Bronchus fibroblast of lung (primary cell): ENCODE data around the gene FBXO41. TPM values are rescaled to one million over a fixed set of nuclear protein-coding genes. Genes with fewer than 3 reads are reported as not detected.

Experiments
- total RNA-seq: library from RNA; depleted of rRNA; stranded (reverse); fragments of >200 nt; gene quantifications from 2 replicates; pipeline ENCODE4 v1.2.3, GENCODE V29; 2015

FBXO41 gene, protein sequence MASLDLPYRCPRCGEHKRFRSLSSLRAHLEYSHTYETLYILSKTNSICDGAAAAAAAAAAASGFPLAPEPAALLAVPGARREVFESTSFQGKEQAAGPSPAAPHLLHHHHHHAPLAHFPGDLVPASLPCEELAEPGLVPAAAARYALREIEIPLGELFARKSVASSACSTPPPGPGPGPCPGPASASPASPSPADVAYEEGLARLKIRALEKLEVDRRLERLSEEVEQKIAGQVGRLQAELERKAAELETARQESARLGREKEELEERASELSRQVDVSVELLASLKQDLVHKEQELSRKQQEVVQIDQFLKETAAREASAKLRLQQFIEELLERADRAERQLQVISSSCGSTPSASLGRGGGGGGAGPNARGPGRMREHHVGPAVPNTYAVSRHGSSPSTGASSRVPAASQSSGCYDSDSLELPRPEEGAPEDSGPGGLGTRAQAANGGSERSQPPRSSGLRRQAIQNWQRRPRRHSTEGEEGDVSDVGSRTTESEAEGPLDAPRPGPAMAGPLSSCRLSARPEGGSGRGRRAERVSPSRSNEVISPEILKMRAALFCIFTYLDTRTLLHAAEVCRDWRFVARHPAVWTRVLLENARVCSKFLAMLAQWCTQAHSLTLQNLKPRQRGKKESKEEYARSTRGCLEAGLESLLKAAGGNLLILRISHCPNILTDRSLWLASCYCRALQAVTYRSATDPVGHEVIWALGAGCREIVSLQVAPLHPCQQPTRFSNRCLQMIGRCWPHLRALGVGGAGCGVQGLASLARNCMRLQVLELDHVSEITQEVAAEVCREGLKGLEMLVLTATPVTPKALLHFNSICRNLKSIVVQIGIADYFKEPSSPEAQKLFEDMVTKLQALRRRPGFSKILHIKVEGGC
- 1.6 and 1.7 TPM in 2 replicates for total RNA-seq

DNA sequence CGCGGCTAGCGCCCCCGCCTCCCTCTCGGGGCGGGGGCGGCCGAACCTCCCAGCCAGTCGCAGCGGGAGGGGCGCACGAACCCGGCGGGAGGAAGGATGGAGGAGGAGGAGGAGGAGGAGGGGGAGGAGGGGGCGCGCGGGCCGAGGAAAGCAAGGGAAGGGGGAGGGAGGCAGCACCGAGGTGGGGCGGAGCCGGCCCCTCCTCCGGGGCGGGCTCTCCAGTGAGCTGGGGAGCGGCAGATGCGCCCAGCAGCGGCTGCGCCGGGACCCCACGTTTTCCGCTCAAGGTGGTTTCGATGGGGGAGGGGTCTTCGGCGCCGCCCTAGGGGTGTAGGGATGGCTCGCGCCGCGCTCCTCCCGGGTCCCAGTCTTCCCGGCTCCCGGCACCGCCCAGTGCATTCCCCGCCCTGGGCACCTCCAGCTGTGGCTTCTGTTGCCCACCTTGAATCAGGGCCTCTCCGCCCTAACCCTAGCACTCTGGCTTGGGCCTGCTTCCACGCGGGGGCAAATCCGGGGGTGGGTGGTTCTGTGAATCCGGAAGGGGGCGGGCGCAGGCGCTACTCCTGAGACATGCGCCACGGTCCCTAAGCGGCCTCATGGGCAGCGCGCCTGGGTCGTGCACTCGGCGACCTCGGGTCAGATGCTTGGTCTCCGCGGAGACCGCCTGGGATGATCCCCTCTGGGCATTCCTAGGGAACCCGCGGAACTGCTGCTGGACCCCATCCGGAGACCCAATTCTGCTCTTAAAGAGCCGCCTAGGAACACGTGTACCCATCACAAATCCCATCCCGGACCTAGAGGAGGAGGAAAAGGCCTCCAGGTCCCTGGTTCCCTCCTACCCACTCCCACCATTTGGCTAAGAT lies at the start of gene FBXO41:
TSS of gene FBXO41 (minus strand) at position 183 of the 863 bp plus-strand sequence. CDS start 14,848 bp downstream, outside the sequence.

GRCh38 chr2:73293534-73294171 lies 9.4 kb upstream of the FBXO41 start, which contains the start of gene EGR4:
EGR4 (minus strand) TSS chr2:73293548; CDS start chr2:73293317, 231 bp downstream.

GRCh38 chr2:73233932-73234832 lies 50.1 kb downstream of the FBXO41 start, which contains the start of gene CCT7:
CCT7 (plus strand) TSS chr2:73234308; CDS start chr2:73234379, 71 bp downstream.

DNA sequence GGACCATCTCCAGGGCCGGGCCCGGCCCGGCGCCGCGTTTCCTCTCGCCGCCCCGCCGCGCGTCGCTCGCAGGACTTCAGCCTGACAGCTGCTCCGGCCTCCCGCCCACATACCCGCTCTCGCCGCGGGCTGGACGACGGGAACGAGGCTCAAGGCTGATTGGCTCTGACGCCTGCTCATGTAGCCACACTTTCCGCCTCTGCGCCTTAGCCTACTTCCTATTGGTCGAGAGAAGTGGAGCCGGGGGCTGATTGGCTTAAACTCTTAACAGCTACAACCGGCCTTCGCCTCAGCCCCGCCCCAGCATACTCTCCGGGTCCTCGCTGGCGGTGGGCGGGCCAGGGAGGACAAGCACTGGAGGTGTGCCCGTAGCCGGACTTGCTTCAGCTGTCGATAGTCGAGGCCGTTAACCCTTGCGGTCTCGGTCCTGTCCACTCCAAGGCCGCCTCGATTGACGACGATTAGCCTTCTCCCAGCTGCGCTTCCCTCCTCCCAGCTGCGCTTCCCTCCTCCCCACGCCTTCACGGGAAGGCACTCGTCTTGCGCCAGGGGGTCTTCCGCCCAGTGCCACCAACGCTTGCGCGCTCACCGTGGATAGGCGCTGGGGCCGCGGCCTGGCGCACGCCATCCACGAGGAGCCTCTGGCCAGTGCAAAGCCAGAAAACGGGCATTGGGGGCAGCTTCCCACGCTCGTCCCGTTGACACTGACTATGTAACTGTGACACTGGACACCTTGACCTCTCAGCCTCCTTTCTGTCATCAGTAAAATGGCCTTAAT lies 50.9 kb downstream of the FBXO41 start, which contains the start of gene PRADC1:
TSS of gene PRADC1 (minus strand) at position 86 of the 778 bp plus-strand sequence. CDS start at position 7, 79 bp downstream.

GRCh38 chr2:73214120-73215035 lies 69.9 kb downstream of the FBXO41 start, which contains the start of gene SMYD5:
SMYD5 (plus strand) TSS chr2:73214245; CDS start chr2:73214267, 22 bp downstream.

Other genes with a start within 250 kb of the FBXO41 start
- gene SFXN5, start 212.8 kb downstream of the FBXO41 start, total RNA-seq = 6.9 and 8.5 TPM in 2 replicates
- 22.7 and 23.9 TPM in 2 replicates for gene RAB11FIP5, start 171.5 kb downstream of the FBXO41 start, total RNA-seq
- gene NOTO, start 81.9 kb downstream of the FBXO41 start, total RNA-seq = not detected in 2 replicates
- 24.0 and 32.1 TPM in 2 replicates for gene SMYD5, start 70.2 kb downstream of the FBXO41 start, total RNA-seq
- gene PRADC1, start 51.2 kb downstream of the FBXO41 start, total RNA-seq = 34.5 and 46.2 TPM in 2 replicates
- 421 and 493 TPM in 2 replicates for gene CCT7, start 50.2 kb downstream of the FBXO41 start, total RNA-seq
- gene EGR4, start 9.1 kb upstream of the FBXO41 start, total RNA-seq = not detected in 2 replicates
- 10.8 and 12.9 TPM in 2 replicates for gene ALMS1, start 101.4 kb upstream of the FBXO41 start, total RNA-seq